ENCODE results near the gene STYK1. TPM values are rescaled to one million over a fixed set of nuclear protein-coding genes. Genes with fewer than 3 reads are reported as not detected.

STYK1 gene
- total and polyA plus RNA-seq, 9 of the 15 experiments (the other 6 are each of a cell fraction or from before 2014, with no cell fraction given), result 0.31 to 1.8 (median 0.64) TPM

DNA sequence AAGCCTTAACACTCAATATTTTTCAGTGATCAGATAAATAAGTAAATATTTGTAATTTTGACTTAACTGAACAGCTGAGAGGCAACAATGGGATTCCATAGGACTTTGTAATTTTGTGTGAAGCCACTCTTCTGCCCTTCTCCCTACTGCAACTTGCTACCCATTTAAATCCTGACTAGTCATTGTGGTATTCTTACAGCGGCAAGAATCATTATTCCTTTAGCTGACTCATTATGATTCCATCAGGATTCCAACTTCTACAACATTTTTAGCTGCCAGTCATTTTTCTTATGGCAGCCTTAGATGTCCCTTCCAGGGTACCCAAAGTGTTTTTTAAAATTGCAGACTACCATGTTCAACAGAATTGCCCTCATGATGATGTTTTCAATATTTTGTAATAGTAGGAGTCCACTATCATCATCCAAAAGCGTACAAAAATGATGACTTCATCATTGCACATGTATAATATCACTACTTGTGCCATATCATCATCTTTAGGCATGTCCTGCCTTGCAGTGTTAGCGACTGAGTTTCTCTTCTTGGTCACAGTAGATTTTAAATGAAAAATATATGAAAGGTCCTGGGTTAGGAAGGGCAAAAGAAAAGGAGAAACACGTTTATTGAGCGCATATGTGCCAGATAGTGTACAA, 55.4 kb downstream of the STYK1 start (continued):
- TF ChIP-seq, protein P1, sequence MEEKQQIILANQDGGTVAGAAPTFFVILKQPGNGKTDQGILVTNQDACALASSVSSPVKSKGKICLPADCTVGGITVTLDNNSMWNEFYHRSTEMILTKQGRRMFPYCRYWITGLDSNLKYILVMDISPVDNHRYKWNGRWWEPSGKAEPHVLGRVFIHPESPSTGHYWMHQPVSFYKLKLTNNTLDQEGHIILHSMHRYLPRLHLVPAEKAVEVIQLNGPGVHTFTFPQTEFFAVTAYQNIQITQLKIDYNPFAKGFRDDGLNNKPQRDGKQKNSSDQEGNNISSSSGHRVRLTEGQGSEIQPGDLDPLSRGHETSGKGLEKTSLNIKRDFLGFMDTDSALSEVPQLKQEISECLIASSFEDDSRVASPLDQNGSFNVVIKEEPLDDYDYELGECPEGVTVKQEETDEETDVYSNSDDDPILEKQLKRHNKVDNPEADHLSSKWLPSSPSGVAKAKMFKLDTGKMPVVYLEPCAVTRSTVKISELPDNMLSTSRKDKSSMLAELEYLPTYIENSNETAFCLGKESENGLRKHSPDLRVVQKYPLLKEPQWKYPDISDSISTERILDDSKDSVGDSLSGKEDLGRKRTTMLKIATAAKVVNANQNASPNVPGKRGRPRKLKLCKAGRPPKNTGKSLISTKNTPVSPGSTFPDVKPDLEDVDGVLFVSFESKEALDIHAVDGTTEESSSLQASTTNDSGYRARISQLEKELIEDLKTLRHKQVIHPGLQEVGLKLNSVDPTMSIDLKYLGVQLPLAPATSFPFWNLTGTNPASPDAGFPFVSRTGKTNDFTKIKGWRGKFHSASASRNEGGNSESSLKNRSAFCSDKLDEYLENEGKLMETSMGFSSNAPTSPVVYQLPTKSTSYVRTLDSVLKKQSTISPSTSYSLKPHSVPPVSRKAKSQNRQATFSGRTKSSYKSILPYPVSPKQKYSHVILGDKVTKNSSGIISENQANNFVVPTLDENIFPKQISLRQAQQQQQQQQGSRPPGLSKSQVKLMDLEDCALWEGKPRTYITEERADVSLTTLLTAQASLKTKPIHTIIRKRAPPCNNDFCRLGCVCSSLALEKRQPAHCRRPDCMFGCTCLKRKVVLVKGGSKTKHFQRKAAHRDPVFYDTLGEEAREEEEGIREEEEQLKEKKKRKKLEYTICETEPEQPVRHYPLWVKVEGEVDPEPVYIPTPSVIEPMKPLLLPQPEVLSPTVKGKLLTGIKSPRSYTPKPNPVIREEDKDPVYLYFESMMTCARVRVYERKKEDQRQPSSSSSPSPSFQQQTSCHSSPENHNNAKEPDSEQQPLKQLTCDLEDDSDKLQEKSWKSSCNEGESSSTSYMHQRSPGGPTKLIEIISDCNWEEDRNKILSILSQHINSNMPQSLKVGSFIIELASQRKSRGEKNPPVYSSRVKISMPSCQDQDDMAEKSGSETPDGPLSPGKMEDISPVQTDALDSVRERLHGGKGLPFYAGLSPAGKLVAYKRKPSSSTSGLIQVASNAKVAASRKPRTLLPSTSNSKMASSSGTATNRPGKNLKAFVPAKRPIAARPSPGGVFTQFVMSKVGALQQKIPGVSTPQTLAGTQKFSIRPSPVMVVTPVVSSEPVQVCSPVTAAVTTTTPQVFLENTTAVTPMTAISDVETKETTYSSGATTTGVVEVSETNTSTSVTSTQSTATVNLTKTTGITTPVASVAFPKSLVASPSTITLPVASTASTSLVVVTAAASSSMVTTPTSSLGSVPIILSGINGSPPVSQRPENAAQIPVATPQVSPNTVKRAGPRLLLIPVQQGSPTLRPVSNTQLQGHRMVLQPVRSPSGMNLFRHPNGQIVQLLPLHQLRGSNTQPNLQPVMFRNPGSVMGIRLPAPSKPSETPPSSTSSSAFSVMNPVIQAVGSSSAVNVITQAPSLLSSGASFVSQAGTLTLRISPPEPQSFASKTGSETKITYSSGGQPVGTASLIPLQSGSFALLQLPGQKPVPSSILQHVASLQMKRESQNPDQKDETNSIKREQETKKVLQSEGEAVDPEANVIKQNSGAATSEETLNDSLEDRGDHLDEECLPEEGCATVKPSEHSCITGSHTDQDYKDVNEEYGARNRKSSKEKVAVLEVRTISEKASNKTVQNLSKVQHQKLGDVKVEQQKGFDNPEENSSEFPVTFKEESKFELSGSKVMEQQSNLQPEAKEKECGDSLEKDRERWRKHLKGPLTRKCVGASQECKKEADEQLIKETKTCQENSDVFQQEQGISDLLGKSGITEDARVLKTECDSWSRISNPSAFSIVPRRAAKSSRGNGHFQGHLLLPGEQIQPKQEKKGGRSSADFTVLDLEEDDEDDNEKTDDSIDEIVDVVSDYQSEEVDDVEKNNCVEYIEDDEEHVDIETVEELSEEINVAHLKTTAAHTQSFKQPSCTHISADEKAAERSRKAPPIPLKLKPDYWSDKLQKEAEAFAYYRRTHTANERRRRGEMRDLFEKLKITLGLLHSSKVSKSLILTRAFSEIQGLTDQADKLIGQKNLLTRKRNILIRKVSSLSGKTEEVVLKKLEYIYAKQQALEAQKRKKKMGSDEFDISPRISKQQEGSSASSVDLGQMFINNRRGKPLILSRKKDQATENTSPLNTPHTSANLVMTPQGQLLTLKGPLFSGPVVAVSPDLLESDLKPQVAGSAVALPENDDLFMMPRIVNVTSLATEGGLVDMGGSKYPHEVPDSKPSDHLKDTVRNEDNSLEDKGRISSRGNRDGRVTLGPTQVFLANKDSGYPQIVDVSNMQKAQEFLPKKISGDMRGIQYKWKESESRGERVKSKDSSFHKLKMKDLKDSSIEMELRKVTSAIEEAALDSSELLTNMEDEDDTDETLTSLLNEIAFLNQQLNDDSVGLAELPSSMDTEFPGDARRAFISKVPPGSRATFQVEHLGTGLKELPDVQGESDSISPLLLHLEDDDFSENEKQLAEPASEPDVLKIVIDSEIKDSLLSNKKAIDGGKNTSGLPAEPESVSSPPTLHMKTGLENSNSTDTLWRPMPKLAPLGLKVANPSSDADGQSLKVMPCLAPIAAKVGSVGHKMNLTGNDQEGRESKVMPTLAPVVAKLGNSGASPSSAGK (IDR thresholded peaks at IDR 0.05), result no peak
- peak; percentile 72 for TF ChIP-seq ARID1B (IDR thresholded peaks at IDR 0.05)
- no peak for TF ChIP-seq ZNF174 (CRISPR knock-in tag; IDR thresholded peaks at IDR 0.05)
- no peak for TF ChIP-seq POLR2H (tag; IDR thresholded peaks at IDR 0.05; ENCODE audit: low read depth)
- no peak for TF ChIP-seq GTF2E2 (tag; IDR thresholded peaks at IDR 0.05)
- no peak for TF ChIP-seq ATF1 (CRISPR knock-in tag; IDR thresholded peaks at IDR 0.05)
- TF ChIP-seq ATF1 (tag; IDR thresholded peaks at IDR 0.05), result peak; percentile 24; the same call in 1 of the 2 replicates
- no peak for TF ChIP-seq TSC22D4 (tag; IDR thresholded peaks at IDR 0.05)
- TF ChIP-seq MAFG (tag; conservative IDR thresholded peaks at IDR 0.05), result peak; percentile 93
- TF ChIP-seq, protein P2, sequence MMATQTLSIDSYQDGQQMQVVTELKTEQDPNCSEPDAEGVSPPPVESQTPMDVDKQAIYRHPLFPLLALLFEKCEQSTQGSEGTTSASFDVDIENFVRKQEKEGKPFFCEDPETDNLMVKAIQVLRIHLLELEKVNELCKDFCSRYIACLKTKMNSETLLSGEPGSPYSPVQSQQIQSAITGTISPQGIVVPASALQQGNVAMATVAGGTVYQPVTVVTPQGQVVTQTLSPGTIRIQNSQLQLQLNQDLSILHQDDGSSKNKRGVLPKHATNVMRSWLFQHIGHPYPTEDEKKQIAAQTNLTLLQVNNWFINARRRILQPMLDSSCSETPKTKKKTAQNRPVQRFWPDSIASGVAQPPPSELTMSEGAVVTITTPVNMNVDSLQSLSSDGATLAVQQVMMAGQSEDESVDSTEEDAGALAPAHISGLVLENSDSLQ (IDR thresholded peaks at IDR 0.05), result peak; percentile 90
- TF ChIP-seq SMARCC2 (IDR thresholded peaks at IDR 0.05; ENCODE audit: low read depth), result no peak
- TF ChIP-seq, protein P3, sequence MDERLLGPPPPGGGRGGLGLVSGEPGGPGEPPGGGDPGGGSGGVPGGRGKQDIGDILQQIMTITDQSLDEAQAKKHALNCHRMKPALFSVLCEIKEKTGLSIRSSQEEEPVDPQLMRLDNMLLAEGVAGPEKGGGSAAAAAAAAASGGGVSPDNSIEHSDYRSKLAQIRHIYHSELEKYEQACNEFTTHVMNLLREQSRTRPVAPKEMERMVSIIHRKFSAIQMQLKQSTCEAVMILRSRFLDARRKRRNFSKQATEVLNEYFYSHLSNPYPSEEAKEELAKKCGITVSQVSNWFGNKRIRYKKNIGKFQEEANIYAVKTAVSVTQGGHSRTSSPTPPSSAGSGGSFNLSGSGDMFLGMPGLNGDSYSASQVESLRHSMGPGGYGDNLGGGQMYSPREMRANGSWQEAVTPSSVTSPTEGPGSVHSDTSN (CRISPR knock-in tag; IDR thresholded peaks at IDR 0.05; ENCODE audit: low read depth), result no peak
- TF ChIP-seq, protein P3 (tag; conservative IDR thresholded peaks at IDR 0.05; ENCODE audit: low read depth), result peak; percentile 57
- no peak for TF ChIP-seq ZFX (CRISPR knock-in tag; IDR thresholded peaks at IDR 0.05)

Measured in K562 (cell line).